HCT116 (cell line): ENCODE data around the gene CHRND. TPM values are rescaled to one million over a fixed set of nuclear protein-coding genes. Genes with fewer than 3 reads are reported as not detected.

Experiments
- ATAC-seq: fragments of 200-7000 bp; cut with Tn5 transposase; 2 replicates; pipeline ENCODE4 v1.9.1; 2020; ENCODE audit warnings: mild to moderate bottlenecking, moderate library complexity
- BruUV-seq: library from RNA; stranded (reverse); fragments of 400-500 nt; replicated peaks from 2 replicates; lab custom pipeline; 2021; lab: Mats Ljungman, UMichigan
- CTCF ChIA-PET: fragments of 300-600 bp; sonication (Branson Sonifier 250); formaldehyde crosslinking; loops from one replicate; lab custom pipeline; 2021; ENCODE audit warnings: antibody characterized with exemption; lab: Charles Lee
- POLR2A ChIA-PET: fragments of 300-600, 350-600 bp; sonication (Branson Sonifier 250); formaldehyde crosslinking; loops from one replicate; lab custom pipeline; 2021; ENCODE audit warnings: antibody characterized with exemption; lab: Charles Lee
- RAD21 ChIA-PET, 2 experiments: fragments of 300-600 bp; sonication (Branson Sonifier 250); formaldehyde crosslinking; loops; one replicate each; lab custom pipeline; 2023; ENCODE audit warnings: low total read pairs in 2 of 2; ENCODE audit not compliant: uncharacterized antibody in 2 of 2, unreplicated experiment in 2 of 2, low non-redundant PET in 1 of 2; lab: Charles Lee
- DNase-seq: peaks from one replicate; pipeline ENCODE4 v3.0.0-alpha.2; 2010; ENCODE audit warnings: low read depth, low spot score
- H2AFZ ChIP-seq: fragments of 200-600 bp; shearing (Covaris generic), sonication (generic); 2 replicates; pipeline ENCODE4 v1.6.1; 2017; ENCODE audit warnings: low read depth, mixed run types, mixed read lengths, antibody characterized with exemption, low read length; ENCODE audit not compliant: poor library complexity, severe bottlenecking
- H3K27ac ChIP-seq: 2 replicates; pipeline ENCODE4 v1.5.1; 2012; ENCODE audit warnings: low read depth, low read length
- H3K27me3 ChIP-seq: fragments of 200-600 bp; sonication (generic); 2 replicates; pipeline ENCODE4 v1.6.1; 2016; ENCODE audit warnings: mixed run types, low read length, mixed read lengths; ENCODE audit not compliant: insufficient read depth
- H3K36me3 ChIP-seq, 2 experiments: fragments of 200-500 bp in 1 of 2; fragments of 200-600 bp in 1 of 2; sonication (Bioruptor generic) in 1 of 2; sonication (generic) in 1 of 2; 2 replicates each; pipeline versions ENCODE4 v1.5.1 to v1.6.1; 2014 to 2016; ENCODE audit warnings: low read length in 2 of 2, inconsistent platforms in 1 of 2, mixed read lengths in 1 of 2, mixed run types in 1 of 2; ENCODE audit not compliant: insufficient read depth in 2 of 2, control insufficient read depth in 1 of 2
- H3K4me1 ChIP-seq, 2 experiments: fragments of 200-600 bp in 1 of 2; sonication (generic) in 1 of 2; 2 replicates each; pipeline versions ENCODE4 v1.5.1 to v1.6.1; 2012 to 2017; ENCODE audit warnings: low read length in 2 of 2, inconsistent platforms in 1 of 2, mild to moderate bottlenecking in 1 of 2, mixed read lengths in 1 of 2, mixed run types in 1 of 2, moderate library complexity in 1 of 2; ENCODE audit not compliant: insufficient read depth in 2 of 2, control insufficient read depth in 1 of 2
- H3K4me2 ChIP-seq: fragments of 200-600 bp; sonication (generic); 2 replicates; pipeline ENCODE4 v1.6.1; 2017; ENCODE audit warnings: mixed run types, low read length, mixed read lengths
- H3K4me3 ChIP-seq, 2 experiments: fragments of 200-600 bp in 1 of 2; sonication (generic) in 1 of 2; replicated peaks in 1 of 2; 2 replicates each; pipeline ENCODE4 v1.5.1; 2011 to 2016; ENCODE audit warnings: low read length in 2 of 2, control low read depth in 1 of 2, low read depth in 1 of 2, mild to moderate bottlenecking in 1 of 2, mixed read lengths in 1 of 2, mixed run types in 1 of 2
- H3K79me2 ChIP-seq: fragments of 200-600 bp; sonication (generic); 2 replicates; pipeline ENCODE4 v1.6.1; 2017; ENCODE audit warnings: mild to moderate bottlenecking, mixed run types, low read length, moderate library complexity, mixed read lengths; ENCODE audit not compliant: insufficient read depth
- H3K9ac ChIP-seq: fragments of 200-600 bp; sonication (generic); 2 replicates; pipeline ENCODE4 v1.6.1; 2016; ENCODE audit warnings: low read length, mixed read lengths
- H3K9me2 ChIP-seq: fragments of 200-600 bp; sonication (generic), shearing (Covaris generic); 2 replicates; pipeline ENCODE4 v1.6.1; 2017; ENCODE audit warnings: mixed run types, mild to moderate bottlenecking, moderate library complexity; ENCODE audit not compliant: insufficient read depth
- H3K9me3 ChIP-seq, 2 experiments: fragments of 200-500 bp in 1 of 2; fragments of 200-600 bp in 1 of 2; sonication (Bioruptor generic) in 1 of 2; sonication (generic) in 1 of 2; 2 replicates each; pipeline ENCODE4 v1.6.1; 2014 to 2017; ENCODE audit warnings: low read length in 2 of 2, mixed read lengths in 2 of 2, inconsistent platforms in 1 of 2, low read depth in 1 of 2, mild to moderate bottlenecking in 1 of 2, mixed run types in 1 of 2, moderate library complexity in 1 of 2; ENCODE audit not compliant: control insufficient read depth in 1 of 2, insufficient read depth in 1 of 2
- H4K20me1 ChIP-seq: fragments of 200-600 bp; sonication (generic), shearing (Covaris generic); 2 replicates; pipeline ENCODE4 v1.6.1; 2017; ENCODE audit warnings: mixed run types, mild to moderate bottlenecking, moderate library complexity; ENCODE audit not compliant: insufficient read depth
- FOSL1 ChIP-seq: IDR thresholded peaks from 2 replicates; pipeline ENCODE4 v1.6.1; 2012; ENCODE audit warnings: low read depth
- intact Hi-C: fragments of 100-400 bp; cut with micrococcal nuclease; formaldehyde crosslinking; loops from 2 replicates; pipeline ENCODE4 v1.10.0; 2022
- total RNA-seq: library from RNA; stranded (reverse); gene quantifications from one replicate; pipeline ENCODE4 v1.2.1, GENCODE V29; 2021; ENCODE audit not compliant: unreplicated experiment
- TF ChIP-seq, protein P1 (sequence below), 3 experiments: fragments of 200-600 bp in 1 of 3; sonication (generic) in 1 of 3; IDR thresholded peaks in 2 of 3; conservative IDR thresholded peaks in 1 of 3; 2 replicates each; pipeline ENCODE4 v1.5.1; 2012 to 2017; ENCODE audit warnings: low read depth in 2 of 3, low read length in 2 of 3, antibody characterized with exemption in 1 of 3, borderline replicate concordance in 1 of 3, control low read depth in 1 of 3, mild to moderate bottlenecking in 1 of 3, mixed read lengths in 1 of 3, mixed run types in 1 of 3, moderate library complexity in 1 of 3; ENCODE audit not compliant: insufficient read depth in 1 of 3

The CHRND gene
- total RNA-seq, 1 experiment from 2014 or later: not detected

DNA sequence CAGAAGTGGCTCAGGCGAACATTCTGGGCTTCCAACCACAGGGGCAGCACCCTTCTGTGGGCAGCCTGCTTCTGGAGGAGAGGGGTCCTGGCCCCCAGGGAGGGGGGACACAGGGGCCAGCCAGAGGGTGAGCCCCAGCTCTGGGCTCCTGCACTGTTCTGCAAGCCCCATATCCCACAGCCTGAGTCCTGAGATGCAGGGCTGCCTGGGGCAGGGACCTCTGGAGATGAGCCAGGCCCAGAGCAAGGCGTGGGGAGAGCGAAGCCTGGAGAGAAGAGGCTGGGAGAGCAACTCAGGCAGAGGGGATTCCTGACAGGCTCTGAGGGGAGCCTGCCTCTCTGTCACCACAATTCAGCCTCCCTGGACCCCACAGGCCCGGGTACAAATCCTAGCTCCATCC is 19.3 kb upstream of the CHRND start (continued):
- TF ChIP-seq, protein P1, sequence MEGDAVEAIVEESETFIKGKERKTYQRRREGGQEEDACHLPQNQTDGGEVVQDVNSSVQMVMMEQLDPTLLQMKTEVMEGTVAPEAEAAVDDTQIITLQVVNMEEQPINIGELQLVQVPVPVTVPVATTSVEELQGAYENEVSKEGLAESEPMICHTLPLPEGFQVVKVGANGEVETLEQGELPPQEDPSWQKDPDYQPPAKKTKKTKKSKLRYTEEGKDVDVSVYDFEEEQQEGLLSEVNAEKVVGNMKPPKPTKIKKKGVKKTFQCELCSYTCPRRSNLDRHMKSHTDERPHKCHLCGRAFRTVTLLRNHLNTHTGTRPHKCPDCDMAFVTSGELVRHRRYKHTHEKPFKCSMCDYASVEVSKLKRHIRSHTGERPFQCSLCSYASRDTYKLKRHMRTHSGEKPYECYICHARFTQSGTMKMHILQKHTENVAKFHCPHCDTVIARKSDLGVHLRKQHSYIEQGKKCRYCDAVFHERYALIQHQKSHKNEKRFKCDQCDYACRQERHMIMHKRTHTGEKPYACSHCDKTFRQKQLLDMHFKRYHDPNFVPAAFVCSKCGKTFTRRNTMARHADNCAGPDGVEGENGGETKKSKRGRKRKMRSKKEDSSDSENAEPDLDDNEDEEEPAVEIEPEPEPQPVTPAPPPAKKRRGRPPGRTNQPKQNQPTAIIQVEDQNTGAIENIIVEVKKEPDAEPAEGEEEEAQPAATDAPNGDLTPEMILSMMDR (IDR thresholded peaks at IDR 0.05 in 2 of 3, conservative IDR thresholded peaks at IDR 0.05 in 1 of 3; ENCODE audit: borderline replicate concordance in 1 of 3, insufficient read depth in 1 of 3, low read depth in 2 of 3, low read length in 2 of 3): no peak
- TF ChIP-seq, all 23 proteins: peak for 0

- no peak overlapping the region for H3K9ac ChIP-seq
- H3K4me1 ChIP-seq: no peaks in the 10 kb centered on the region
- ATAC-seq (no peak), DNase-seq (no peak)
- no peak for TF ChIP-seq FOSL1
- TF ChIP-seq, protein P1 (IDR thresholded peaks at IDR 0.05 in 2 of 3, conservative IDR thresholded peaks at IDR 0.05 in 1 of 3; ENCODE audit: borderline replicate concordance in 1 of 3, insufficient read depth in 1 of 3, low read depth in 2 of 3, low read length in 2 of 3): peak in 2 of 3 experiments; percentile 12 to 20; a peak in 1 of 6 replicates
- no peaks in the 10 kb centered on the region for H3K36me3 ChIP-seq
- H2AFZ ChIP-seq: no peak overlapping the region
- H3K27me3 ChIP-seq: no peaks in the 10 kb centered on the region
- no peaks in the 10 kb centered on the region for H4K20me1 ChIP-seq
- CTCF ChIA-PET: no interaction called here
- H3K4me3 ChIP-seq: no peak overlapping the region
- no peak overlapping the region for H3K27ac ChIP-seq
- BruUV-seq: no TSS peak
- RAD21 ChIA-PET: no interaction called here
- H3K79me2 ChIP-seq: no peaks in the 10 kb centered on the region
- no peak overlapping the region for H3K4me2 ChIP-seq
- H3K9me3 ChIP-seq: no peaks in the 10 kb centered on the region
- H3K9me2 ChIP-seq: no peaks in the 10 kb centered on the region
- POLR2A ChIA-PET: no interaction called here
- intact Hi-C loops: no loop called here
Observed at GRCh38 chr2:232508251-232508650, 17.7 kb upstream of the CHRND start.
